Activated CD8-positive, alpha-beta memory T cell treated with anti-CD3 and anti-CD28 coated beads for 4 hours (primary cell): ENCODE data around the gene ZBED6.
"Not testable (repeated sequence)": the region's sequence is repeated elsewhere in the genome, so short reads cannot be mapped to it uniquely, and the experiment has no call there.

Experiments used
- DNase-seq, 2 donors: peaks; one replicate each; pipeline ENCODE4 v3.0.0-alpha.2; 2020; ENCODE audit warnings: low read depth in 2 of 2

The ZBED6 gene

GRCh38 chr1:203795441-203796235, at the start of gene ZBED6, which contains the start of gene ZC3H11A:
ZBED6 (plus strand) TSS chr1:203795623; CDS start chr1:203797523, 1,900 bp downstream.
ZC3H11A (plus strand) TSS chr1:203795623; CDS start chr1:203817071, 21,448 bp downstream.
- DNase-seq = peak; percentile 96 to 98

- no peak for DNase-seq
Measured at GRCh38 chr1:203746281-203746680, 49.1 kb upstream of the ZBED6 start.

GRCh38 chr1:203751051-203751450, 44.4 kb upstream of the ZBED6 start:
- DNase-seq = no peak

- not testable (repeated sequence) for DNase-seq
Measured at GRCh38 chr1:203751618-203752361, 43.6 kb upstream of the ZBED6 start.

- DNase-seq = no peak
Measured at GRCh38 chr1:203754455-203754864, 41.0 kb upstream of the ZBED6 start.

- DNase-seq = no peak
Measured at GRCh38 chr1:203756036-203756435, 39.4 kb upstream of the ZBED6 start.

GRCh38 chr1:203758749-203759148, 36.7 kb upstream of the ZBED6 start:
- not testable (repeated sequence) for DNase-seq

GRCh38 chr1:203760506-203760905, 34.9 kb upstream of the ZBED6 start:
- DNase-seq = no peak

GRCh38 chr1:203761958-203762357, 33.5 kb upstream of the ZBED6 start:
- DNase-seq = not testable (repeated sequence)

- no peak for DNase-seq
Measured at GRCh38 chr1:203763505-203763904, 31.9 kb upstream of the ZBED6 start.

GRCh38 chr1:203764105-203765028, 31.1 kb upstream of the ZBED6 start:
- no peak for DNase-seq

GRCh38 chr1:203765029-203765837, 30.2 kb upstream of the ZBED6 start, which contains the start of gene LAX1:
LAX1 (plus strand) TSS chr1:203765183; CDS start chr1:203765566, 383 bp downstream.
- DNase-seq = peak; percentile 67 to 79

GRCh38 chr1:203768256-203768655, 27.2 kb upstream of the ZBED6 start:
- no peak for DNase-seq

- no peak for DNase-seq
Measured at GRCh38 chr1:203769505-203770343, 25.7 kb upstream of the ZBED6 start.

- DNase-seq = no peak
Measured at GRCh38 chr1:203771901-203772301, 23.5 kb upstream of the ZBED6 start.

GRCh38 chr1:203772836-203773235, 22.6 kb upstream of the ZBED6 start:
- DNase-seq = no peak

GRCh38 chr1:203776636-203777035, 18.8 kb upstream of the ZBED6 start:
- no peak for DNase-seq

GRCh38 chr1:203777596-203777995, 17.8 kb upstream of the ZBED6 start:
- DNase-seq = no peak

- DNase-seq = no peak
Measured at GRCh38 chr1:203778146-203778545, 17.3 kb upstream of the ZBED6 start.

- DNase-seq = no peak
Measured at GRCh38 chr1:203778789-203779188, 16.6 kb upstream of the ZBED6 start.
